Right ventricle myocardium inferior (tissue), 1 donor: ENCODE measurements around the gene NEU4. TPM values are rescaled to one million over a fixed set of nuclear protein-coding genes. Genes with fewer than 3 reads are reported as not detected.
"Not testable (repeated sequence)": the region's sequence is repeated elsewhere in the genome, so short reads cannot be mapped to it uniquely, and the experiment has no call there.

ENCODE experiments used
- ATAC-seq: fragments of 200-7000 bp; cut with Tn5 transposase; one replicate; pipeline ENCODE4 v1.9.1; 2020; ENCODE audit warnings: mild to moderate bottlenecking, moderate library complexity
- DNase-seq: peaks from one replicate; pipeline ENCODE4 v3.0.0; 2021; ENCODE audit errors: missing footprints
- intact Hi-C: fragments of 100-400 bp; cut with DNase I; formaldehyde crosslinking; loops from one replicate; pipeline ENCODE4 v1.11.0; 2022
- total RNA-seq: library from RNA; stranded (reverse); fragmentation: NEBNext Ultra II Directional; extraction: Animal tissue kit (Norgen Biotek cat#: 25700); gene quantifications from one replicate; pipeline ENCODE4 v1.2.1, GENCODE V29; 2021
- donor health status: DM: no; HTN: yes; CAD: no; lungs with severe emphysema.

The NEU4 gene
- total RNA-seq, 1 donor from 2014 or later, result 0.30 TPM

- intact Hi-C loops, result loop anchor here (1.0 kb wide), 1 partner anchor 76 kb away; the partner anchor contains the start of gene D2HGDH
- DNase-seq (peak; percentile 82), ATAC-seq (peak; percentile 88)
These were observed 1.6 kb downstream of the NEU4 start for GRCh38 chr2:241810307-241811200.

- intact Hi-C loops, result loop anchor here (1.0 kb wide), 1 partner anchor 77 kb away; the partner anchor contains the start of gene D2HGDH
These were observed 2.4 kb downstream of the NEU4 start for GRCh38 chr2:241811201-241811951.

DNA sequence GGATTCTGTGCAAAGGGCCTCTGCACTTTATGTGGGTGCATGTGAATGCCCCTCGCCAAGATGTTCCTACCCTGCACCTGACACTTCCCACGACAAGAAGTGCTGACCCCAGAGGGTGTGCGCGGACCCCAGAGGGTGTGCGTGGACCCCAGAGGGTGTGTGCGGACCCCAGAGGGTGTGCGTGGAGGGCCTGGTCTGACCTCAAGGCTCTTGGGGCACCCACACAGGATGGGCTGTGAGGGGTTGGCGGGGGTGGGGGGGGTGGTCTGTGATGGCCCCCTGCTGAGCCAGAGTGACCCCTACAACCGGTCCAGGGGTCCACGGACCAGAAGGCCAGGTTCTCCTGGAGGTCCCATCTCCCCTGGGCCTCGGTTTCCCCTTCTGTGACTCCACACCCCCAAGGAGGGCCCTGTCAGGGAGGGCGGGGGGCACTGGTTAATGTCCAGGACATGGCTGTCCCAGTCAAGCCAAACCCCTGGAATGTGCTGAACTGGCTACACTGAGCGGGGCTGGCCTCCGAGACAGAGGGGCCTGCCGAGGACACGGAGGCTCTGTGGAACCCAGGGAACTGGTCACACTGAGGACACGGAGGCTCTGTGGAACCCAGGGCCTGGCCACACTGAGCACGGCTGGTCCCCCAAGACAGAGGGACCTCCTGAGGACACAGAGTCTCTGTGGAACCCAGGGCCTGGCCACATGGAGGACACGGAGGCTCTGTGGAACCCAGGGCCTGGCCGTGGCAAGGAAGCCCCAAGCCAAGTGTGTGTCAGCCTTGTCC, 3.1 kb downstream of the NEU4 start:
- intact Hi-C loops, result loop anchor here (1.0 kb wide), 1 partner anchor 78 kb away; the partner anchor contains the start of gene D2HGDH
- DNase-seq, result peak; percentile 54
- ATAC-seq, result no peak

More at GRCh38 chr2:241811201-241811951, 2.4 kb downstream of the NEU4 start:
- DNase-seq (peak; percentile 80), ATAC-seq (peak; percentile 89)

- intact Hi-C loops, result no loop called here
- DNase-seq (peak; percentile 59), ATAC-seq (no peak)
These were observed 4.0 kb downstream of the NEU4 start for GRCh38 chr2:241812730-241813643.

DNA sequence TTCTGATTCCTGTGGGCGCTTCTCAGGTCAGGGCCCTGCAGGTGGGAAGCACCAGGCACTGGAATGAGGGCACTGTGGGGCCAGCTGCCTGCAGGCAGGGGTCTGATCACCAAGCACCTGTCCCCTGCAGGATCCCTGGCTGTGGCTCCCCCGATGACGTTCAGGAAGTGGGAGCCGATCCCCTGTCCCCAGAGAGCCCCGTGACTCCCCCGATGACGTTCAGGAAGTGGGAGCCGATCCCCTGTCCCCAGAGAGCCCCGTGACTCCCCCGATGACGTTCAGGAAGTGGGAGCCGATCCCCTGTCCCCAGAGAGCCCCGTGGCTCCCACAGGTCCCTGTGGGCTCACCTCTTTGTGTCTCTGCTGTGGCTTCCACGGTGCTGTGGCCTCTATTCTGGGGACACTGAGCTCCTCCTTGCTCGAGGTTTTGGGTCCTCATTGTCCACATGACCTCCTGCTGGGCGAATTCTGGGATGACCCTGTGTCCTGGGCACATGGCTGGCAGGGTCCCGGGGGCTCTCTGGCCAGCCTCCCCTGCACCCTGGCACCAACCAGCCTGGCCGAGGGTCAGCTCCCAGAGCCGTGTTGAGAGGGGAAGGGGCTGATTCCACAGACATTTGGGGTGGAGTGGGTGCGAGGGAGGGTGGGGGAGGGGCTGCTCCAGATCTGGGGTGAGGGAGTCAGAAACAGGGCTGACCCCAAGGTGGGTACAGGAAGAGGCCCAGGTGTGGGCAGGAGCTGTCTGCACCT, 4.8 kb downstream of the NEU4 start:
- ATAC-seq, result no peak
- intact Hi-C loops, result no loop called here

GRCh38 chr2:241814393-241814642, 5.3 kb downstream of the NEU4 start:
- DNase-seq (no peak), ATAC-seq (no peak)
- intact Hi-C loops, result no loop called here

More for the DNA sequence above, 4.8 kb downstream of the NEU4 start:
- DNase-seq, result no peak

DNA sequence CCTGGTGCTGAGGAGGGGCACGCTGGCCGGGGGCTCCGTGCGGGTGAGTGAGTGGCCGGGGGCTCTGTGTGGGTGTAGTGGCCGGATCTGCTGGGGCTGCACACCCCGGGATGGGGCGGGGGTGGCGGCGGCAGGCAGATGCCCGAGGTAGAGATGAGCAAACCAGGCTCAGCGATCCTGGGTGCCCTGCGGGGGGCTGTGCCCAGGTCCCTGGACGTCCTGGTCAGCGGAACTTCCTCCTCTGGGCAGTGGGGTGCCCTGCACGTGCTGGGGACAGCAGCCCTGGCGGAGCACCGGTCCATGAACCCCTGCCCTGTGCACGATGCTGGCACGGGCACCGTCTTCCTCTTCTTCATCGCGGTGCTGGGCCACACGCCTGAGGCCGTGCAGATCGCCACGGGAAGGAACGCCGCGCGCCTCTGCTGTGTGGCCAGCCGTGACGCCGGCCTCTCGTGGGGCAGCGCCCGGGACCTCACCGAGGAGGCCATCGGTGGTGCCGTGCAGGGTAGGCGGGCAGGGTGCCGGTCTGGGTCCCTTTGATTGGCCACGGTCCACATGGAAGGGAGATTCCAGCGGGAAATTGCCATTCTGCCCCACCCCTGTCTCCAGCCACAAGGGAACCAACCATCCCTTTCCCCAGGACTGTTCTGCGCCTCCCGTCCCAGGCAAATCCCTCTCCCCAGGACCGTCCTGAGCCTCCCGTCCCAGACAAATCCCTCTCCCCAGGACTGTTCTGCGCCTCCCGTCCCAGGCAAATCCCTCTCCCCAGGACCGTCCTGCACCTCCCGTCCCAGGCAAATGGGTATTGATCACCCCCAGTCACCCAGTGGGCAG, 5.9 kb downstream of the NEU4 start:
- DNase-seq (peak; percentile 63), ATAC-seq (no peak)
- intact Hi-C loops, result no loop called here

DNA sequence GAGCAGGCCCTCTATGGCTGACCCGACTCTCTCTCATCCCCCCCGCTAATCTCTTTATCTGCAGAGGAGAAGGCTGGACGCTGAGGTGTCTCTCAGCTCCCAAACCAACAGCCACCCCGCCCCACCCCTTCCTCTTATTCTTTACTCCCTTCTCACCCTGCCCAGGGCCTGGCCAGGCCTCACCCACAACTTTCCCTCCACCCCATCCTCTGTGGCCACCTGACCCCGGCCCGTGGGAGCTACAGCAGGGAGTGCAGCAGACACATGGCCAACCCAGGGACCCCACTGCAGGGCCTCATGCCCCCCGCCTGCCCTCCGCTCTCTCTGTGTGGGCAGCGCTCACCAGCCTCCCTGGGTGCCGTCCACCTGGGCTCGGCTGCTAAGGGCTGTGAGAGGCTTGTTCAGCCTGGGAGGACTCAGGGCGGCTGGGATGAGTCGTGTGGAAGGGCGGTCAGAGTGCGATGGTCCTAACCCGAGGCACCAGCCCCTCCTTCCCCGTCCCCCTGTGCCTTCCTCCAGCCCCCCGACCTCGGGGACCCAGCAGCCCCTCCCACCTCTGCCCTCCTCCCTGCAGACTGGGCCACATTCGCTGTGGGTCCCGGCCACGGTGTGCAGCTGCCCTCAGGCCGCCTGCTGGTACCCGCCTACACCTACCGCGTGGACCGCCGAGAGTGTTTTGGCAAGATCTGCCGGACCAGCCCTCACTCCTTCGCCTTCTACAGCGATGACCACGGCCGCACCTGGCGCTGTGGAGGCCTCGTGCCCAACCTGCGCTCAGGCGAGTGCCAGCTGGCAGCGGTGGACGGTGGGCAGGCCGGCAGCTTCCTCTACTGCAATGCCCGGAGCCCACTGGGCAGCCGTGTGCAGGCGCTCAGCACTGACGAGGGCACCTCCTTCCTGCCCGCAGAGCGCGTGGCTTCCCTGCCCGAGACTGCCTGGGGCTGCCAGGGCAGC, 6.8 kb downstream of the NEU4 start:
- intact Hi-C loops, result no loop called here
- DNase-seq, result peak; percentile 71
- no peak for ATAC-seq

DNA sequence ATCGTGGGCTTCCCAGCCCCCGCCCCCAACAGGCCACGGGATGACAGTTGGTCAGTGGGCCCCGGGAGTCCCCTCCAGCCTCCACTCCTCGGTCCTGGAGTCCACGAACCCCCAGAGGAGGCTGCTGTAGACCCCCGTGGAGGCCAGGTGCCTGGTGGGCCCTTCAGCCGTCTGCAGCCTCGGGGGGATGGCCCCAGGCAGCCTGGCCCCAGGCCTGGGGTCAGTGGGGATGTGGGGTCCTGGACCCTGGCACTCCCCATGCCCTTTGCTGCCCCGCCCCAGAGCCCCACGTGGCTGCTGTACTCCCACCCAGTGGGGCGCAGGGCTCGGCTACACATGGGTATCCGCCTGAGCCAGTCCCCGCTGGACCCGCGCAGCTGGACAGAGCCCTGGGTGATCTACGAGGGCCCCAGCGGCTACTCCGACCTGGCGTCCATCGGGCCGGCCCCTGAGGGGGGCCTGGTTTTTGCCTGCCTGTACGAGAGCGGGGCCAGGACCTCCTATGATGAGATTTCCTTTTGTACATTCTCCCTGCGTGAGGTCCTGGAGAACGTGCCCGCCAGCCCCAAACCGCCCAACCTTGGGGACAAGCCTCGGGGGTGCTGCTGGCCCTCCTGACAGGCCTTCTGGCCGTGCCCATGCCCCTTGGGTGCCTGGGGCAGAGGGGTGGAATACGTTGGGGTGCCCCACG, 7.6 kb downstream of the NEU4 start:
- DNase-seq (no peak), ATAC-seq (no peak)
- intact Hi-C loops, result no loop called here

DNA sequence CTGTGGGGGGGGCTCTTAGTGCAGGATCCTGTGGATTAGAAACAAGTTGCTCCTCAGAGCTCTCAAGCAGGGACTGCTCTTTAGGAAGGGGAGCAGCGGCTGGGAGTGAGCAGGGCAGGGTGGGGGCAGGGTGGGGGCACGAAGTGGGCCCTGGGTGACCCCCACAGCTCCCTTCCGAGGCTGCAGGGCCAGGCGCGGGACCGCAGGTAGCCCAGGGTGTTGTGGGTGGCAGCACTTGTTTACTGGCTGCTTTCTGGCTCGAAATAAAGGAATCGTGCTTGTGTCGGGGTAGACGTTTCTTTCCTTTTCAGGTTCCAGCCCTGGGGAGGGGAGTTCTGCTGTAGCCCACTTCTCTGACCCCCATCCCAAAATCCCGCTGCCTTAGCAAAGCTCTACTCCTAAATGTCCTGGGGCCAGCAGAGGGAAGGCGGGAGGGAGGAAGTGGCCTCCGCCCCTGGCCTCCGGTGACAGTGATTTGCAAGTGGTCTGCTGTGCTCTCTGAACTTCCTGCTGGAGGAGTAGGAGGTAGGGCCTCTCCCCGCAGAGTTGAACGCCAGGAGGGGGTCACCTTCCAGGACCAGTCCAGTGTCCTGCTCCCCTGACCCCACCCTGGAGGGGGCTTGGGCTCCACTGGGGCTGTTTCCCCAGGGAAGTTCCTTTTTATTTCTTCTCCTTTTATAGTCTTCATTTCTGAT, 8.3 kb downstream of the NEU4 start:
- DNase-seq, result peak; percentile 55
- intact Hi-C loops, result no loop called here
- ATAC-seq, result no peak

DNA sequence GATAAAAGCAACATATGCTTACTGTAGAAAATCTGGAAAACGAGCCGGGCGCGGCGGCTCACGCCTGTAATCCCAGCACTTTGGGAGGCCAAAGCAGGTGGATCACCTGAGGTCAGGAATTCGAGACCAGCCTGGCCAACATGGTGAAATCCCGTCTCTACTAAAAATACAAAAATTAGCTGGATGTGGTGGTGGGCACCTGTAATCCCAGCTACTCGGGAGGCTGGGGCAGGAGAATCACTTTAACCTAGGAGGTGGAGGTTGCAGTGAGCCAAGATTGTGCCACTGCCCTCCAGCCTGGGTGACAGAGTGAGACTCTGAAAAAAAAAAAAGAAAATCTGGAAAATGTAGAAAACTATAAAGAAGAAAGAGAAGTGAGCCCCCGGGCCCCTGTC, 8.8 kb downstream of the NEU4 start:
- intact Hi-C loops, ATAC-seq, DNase-seq: not testable (repeated sequence)

- intact Hi-C loops, result no loop called here
- ATAC-seq, result no peak
- DNase-seq, result no peak
These were observed 9.4 kb downstream of the NEU4 start for GRCh38 chr2:241818229-241818942.

DNA sequence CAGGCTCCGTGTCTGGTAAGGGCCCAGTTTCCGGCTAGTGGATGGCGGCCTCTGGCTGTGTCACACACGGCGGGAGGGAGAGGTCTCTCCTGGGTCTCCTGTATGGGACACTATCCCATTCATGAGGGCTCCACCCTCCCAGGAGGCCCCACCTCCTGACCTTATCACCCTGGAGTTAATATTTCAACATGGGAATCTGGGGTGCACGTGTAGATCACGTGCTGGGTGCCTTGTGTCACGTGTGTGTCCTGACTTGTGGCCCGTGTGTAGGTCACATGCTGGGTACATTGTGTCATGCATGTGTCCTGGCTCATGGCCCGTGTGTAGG, 9.9 kb downstream of the NEU4 start:
- DNase-seq (no peak), ATAC-seq (no peak)
- intact Hi-C loops, result no loop called here
